Bronchial epithelial cell (primary cell): ENCODE data around the gene FAT2. TPM values are rescaled to one million over a fixed set of nuclear protein-coding genes. Genes with fewer than 3 reads are reported as not detected.

ENCODE experiments used
- DNase-seq: peaks from one replicate; pipeline ENCODE4 v3.0.0-alpha.2; 2010; ENCODE audit warnings: low read depth
- FAIRE-seq: peaks from 2 replicates; lab custom pipeline; 2011; peaks lifted over from hg19 to GRCh38; lab: Jason Lieb, UNC
- H3K27me3 ChIP-seq: 2 replicates; pipeline ENCODE4 v1.5.1; 2011; ENCODE audit warnings: low read length; ENCODE audit not compliant: control insufficient read depth, insufficient read depth
- H3K36me3 ChIP-seq: 2 replicates; pipeline ENCODE4 v1.5.1; 2011; ENCODE audit warnings: low read length; ENCODE audit not compliant: control insufficient read depth, insufficient read depth
- H3K4me3 ChIP-seq: 2 replicates; pipeline ENCODE4 v1.5.1; 2011; ENCODE audit warnings: mild to moderate bottlenecking, low read depth, low read length, control low read depth
- CTCF ChIP-seq: IDR thresholded peaks from 2 replicates; pipeline ENCODE4 v1.5.1; 2011; ENCODE audit warnings: mild to moderate bottlenecking, moderate library complexity, low read length, control low read depth, inconsistent platforms; ENCODE audit not compliant: insufficient read depth, severe bottlenecking
- total RNA-seq: library from RNA; depleted of rRNA; stranded (reverse); fragments of >200 nt; gene quantifications from 2 replicates; pipeline ENCODE4 v1.2.1, GENCODE V29; 2014

FAT2 gene
- total RNA-seq, 1 donor from 2014 or later = 34.2 TPM

- no peak for TF ChIP-seq CTCF
- no peaks in the 10 kb centered on the region for H3K27me3 ChIP-seq
- no peak for DNase-seq
- H3K4me3 ChIP-seq = no peak overlapping the region
- no peak for FAIRE-seq
- H3K36me3 ChIP-seq = peaks cover 70% of the 10 kb centered on the region
Observed at GRCh38 chr5:151562019-151562707, 29.0 kb downstream of the FAT2 start.

GRCh38 chr5:151557951-151558350, 33.2 kb downstream of the FAT2 start:
- no peak for FAIRE-seq
- no peak for TF ChIP-seq CTCF
- Histone ChIP-seq H3K36me3 (peaks cover 66% of the 10 kb centered on the region), H3K27me3 (no peaks in the 10 kb centered on the region), H3K4me3 (no peak overlapping the region)
- DNase-seq = no peak

- no peak for TF ChIP-seq CTCF
- FAIRE-seq = no peak
- H3K4me3 ChIP-seq = no peak overlapping the region
- no peak for DNase-seq
- H3K27me3 ChIP-seq = no peaks in the 10 kb centered on the region
- H3K36me3 ChIP-seq = peaks cover 65% of the 10 kb centered on the region
Observed at GRCh38 chr5:151557466-151557865, 33.7 kb downstream of the FAT2 start.

GRCh38 chr5:151556806-151557205, 34.3 kb downstream of the FAT2 start:
- FAIRE-seq = no peak
- TF ChIP-seq CTCF = no peak
- H3K27me3 ChIP-seq = no peaks in the 10 kb centered on the region
- no peak overlapping the region for H3K4me3 ChIP-seq
- no peak for DNase-seq
- H3K36me3 ChIP-seq = peaks cover 61% of the 10 kb centered on the region

- Histone ChIP-seq H3K27me3 (no peaks in the 10 kb centered on the region), H3K4me3 (no peak overlapping the region), H3K36me3 (peaks cover 57% of the 10 kb centered on the region)
- TF ChIP-seq CTCF = no peak
- DNase-seq = no peak
- no peak for FAIRE-seq
Observed at GRCh38 chr5:151555760-151556576, 35.2 kb downstream of the FAT2 start.
